Endothelial cell of hepatic sinusoid (primary cell): ENCODE results near the gene NLN.
"Not testable (repeated sequence)": the region's sequence is repeated elsewhere in the genome, so short reads cannot be mapped to it uniquely, and the experiment has no call there.

Experiments
- in situ Hi-C: cut with HindIII; loops from 2 replicates; pipeline ENCODE4 v1.10.0; 2017; ENCODE audit warnings: low sequenced_read_pairs

The NLN gene

GRCh38 chr5:65721720-65722574, at the start of gene NLN, which contains the start of gene SGTB:
Gene NLN, plus strand, starts transcription at chr5:65722205. Its CDS starts 169 bp downstream, at chr5:65722374.
Gene SGTB, minus strand, starts transcription at chr5:65722109. Its CDS starts 1,302 bp downstream, at chr5:65720807.
- in situ Hi-C loops = loop anchor here (5.0 kb wide), 1 partner anchor 40 kb away; no protein-coding TSS in a partner anchor

- in situ Hi-C loops = no loop called here
Measured at GRCh38 chr5:65672796-65673195, 49.2 kb upstream of the NLN start.

- in situ Hi-C loops = no loop called here
Measured at GRCh38 chr5:65674749-65675148, 47.3 kb upstream of the NLN start.

DNA sequence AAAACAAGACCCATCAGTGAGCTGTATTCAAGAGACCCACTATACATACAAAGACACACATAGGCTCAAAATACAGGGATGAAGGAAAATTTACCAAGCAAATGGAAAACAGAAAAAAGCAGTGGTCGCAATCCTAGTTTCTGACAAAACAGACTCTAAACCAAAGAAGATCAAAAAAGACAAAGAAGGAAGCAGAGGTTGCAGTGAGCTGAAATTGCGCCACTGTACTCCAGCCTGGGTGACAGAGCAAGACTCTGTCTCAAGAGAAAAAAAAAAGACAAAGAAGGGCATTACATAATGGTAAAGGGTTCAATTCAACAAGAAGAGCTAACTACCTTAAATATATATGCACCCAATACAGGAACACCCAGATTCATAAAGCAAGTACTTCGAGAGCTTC, 45.9 kb upstream of the NLN start:
- in situ Hi-C loops = not testable (repeated sequence)

- in situ Hi-C loops = loop anchor here (5.0 kb wide), 2 partner anchors 40 to 55 kb away; partner anchors contain the start of genes NLN, SGTB, SHLD3 and TRAPPC13
Measured at GRCh38 chr5:65682148-65682547, 39.9 kb upstream of the NLN start.

GRCh38 chr5:65693121-65693520, 28.9 kb upstream of the NLN start:
- in situ Hi-C loops = no loop called here

- in situ Hi-C loops = no loop called here
Measured at GRCh38 chr5:65695162-65695755, 26.7 kb upstream of the NLN start.

GRCh38 chr5:65695896-65696295, 26.1 kb upstream of the NLN start:
- in situ Hi-C loops = no loop called here

DNA sequence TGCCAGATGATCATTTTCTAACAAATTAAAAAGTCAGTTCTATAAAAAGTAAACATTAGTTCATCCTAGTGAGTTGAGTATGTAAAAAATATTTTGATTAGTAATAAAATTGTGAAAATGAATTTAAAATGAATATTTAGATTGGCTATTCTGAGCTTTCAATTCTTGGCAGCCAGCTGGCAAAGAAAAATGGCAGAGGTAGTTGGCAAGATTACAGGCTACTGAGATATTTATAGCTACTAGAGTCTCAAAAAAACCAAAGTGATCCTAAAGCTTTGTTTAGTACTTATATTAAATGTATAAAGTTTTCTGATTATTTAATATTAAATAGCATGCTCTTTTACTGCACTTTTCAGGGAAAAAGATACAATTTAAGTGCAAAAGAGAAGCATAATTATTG, 25.1 kb upstream of the NLN start:
- in situ Hi-C loops = no loop called here

- in situ Hi-C loops = no loop called here
Measured at GRCh38 chr5:65699338-65699737, 22.7 kb upstream of the NLN start.

- in situ Hi-C loops = no loop called here
Measured at GRCh38 chr5:65702036-65702435, 20.0 kb upstream of the NLN start.

GRCh38 chr5:65704621-65705239, 17.3 kb upstream of the NLN start:
- in situ Hi-C loops = no loop called here

DNA sequence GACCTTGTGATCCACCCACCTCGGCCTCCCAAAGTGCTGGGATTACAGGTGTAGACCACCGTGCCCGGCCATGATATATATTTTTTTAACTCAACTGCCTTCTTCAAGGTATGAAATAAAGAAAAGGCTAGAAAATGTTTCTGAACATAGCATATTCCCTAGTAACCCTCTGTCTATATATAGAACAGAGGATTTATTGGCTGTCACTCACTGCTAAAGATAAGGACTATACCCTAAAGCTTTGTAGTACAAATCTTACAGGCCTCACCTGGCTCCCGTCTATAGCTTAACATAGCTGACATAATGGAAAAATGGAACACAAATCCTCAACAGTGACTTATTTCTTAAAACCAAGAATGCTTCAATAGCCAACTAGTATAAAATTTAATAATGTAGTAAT, 14.3 kb upstream of the NLN start:
- in situ Hi-C loops = no loop called here

GRCh38 chr5:65708145-65708544, 13.9 kb upstream of the NLN start:
- in situ Hi-C loops = no loop called here

DNA sequence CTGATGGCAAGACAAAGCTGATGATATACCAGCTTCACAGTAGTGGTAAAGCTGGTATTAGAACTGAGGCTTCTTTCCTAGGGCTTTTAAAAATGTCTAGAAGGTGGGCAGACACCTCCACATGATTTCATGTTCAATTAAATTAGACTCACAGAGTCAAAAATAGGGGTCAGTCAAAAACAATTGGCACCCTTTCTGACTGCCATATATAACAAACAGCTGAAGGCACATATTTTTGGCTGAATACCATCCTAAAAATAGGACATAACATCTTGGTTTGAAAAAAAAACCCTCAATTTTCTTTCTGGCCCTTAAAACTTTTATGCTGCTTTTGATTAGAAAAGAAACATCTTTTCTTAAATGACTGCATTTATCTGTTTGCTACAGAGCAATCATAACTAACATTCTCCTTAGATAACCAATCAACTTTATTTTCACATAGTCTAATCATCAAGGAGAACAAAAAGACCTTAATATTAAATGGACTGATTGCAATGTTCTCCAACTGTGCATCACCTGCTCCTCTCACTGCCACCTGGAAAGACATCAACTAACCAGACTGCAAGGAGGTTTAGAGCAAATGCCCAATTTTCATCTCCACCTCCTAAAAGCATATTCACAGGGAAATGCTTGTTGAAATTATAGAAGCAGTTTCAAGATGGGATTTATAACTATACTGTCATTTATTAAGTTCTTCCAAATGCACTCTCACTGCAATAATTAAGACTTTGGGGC, 3.3 kb upstream of the NLN start:
- in situ Hi-C loops = no loop called here

DNA sequence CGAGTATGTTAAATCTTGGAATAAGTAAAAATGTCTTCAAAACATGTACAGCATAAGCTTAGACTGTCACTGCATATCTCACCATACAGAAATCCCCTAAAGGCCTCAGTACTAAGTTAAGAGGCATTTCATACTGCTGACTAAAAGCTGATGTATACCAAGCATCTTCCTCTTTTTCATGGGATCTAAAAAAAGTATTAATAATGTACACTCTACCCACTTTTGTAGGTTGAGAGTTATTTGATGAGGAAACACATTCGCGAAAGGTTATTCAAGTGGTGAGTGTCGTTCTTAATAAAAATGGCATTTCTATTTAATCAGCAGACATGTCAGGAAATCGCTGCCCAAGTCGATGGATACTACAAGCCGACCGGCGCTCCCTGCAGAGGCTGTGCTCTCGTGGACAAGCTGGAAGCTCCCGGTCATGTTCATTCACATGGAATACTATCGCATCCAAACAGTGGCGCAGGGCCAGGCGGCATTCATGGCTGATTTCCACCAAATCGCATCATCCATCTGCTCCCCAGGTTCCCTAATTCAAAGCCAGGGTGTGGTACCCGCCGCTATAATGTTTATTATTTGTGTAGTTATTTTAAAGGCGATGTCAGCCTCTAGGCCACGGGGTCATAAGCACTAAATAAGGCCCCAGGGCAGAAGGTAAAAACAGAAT, 820 bp upstream of the NLN start:
- in situ Hi-C loops = loop anchor here (5.0 kb wide), 1 partner anchor 39 kb away; no protein-coding TSS in a partner anchor

GRCh38 chr5:65722575-65723403, 784 bp downstream of the NLN start:
- in situ Hi-C loops = loop anchor here (5.0 kb wide), 1 partner anchor 40 kb away; no protein-coding TSS in a partner anchor

- in situ Hi-C loops = no loop called here
Measured at GRCh38 chr5:65727491-65728156, 5.6 kb downstream of the NLN start.

GRCh38 chr5:65728218-65728617, 6.2 kb downstream of the NLN start:
- in situ Hi-C loops = no loop called here
